Upper lobe of left lung (tissue), 4 donors: ENCODE results near the gene CADM3.

Experiments used
- CTCF ChIP-seq, 6 experiments: fragments of 450-650 bp in 4 of 6; fragments of 200-600 bp in 2 of 6; sonication (generic) in 2 of 6; IDR thresholded peaks; one replicate each; pipeline ENCODE4 v1.5.1; 2016 to 2019; ENCODE audit warnings: antibody characterized with exemption in 6 of 6
- EP300 ChIP-seq, 4 donors: sonication (generic); formaldehyde crosslinking; IDR thresholded peaks; one replicate each; pipeline ENCODE4 v1.5.1; 2017; ENCODE audit warnings: antibody characterized with exemption in 4 of 4, control low read depth in 2 of 4
- POLR2A ChIP-seq, 4 donors: fragments of 450-650 bp; IDR thresholded peaks; one replicate each; pipeline ENCODE4 v1.5.1; 2016 to 2017; ENCODE audit warnings: antibody characterized with exemption in 4 of 4, mild to moderate bottlenecking in 2 of 4
- POLR2AphosphoS5 ChIP-seq, 2 donors: sonication (generic); formaldehyde crosslinking; IDR thresholded peaks; one replicate each; pipeline ENCODE4 v1.5.1; 2017; ENCODE audit warnings: antibody characterized with exemption in 2 of 2

GRCh38 chr1:159184201-159184600 lies 12.8 kb downstream of the CADM3 start:
- no peak for TF ChIP-seq CTCF (IDR thresholded peaks at IDR 0.05)
- no peak for TF ChIP-seq POLR2A (IDR thresholded peaks at IDR 0.05)
- TF ChIP-seq POLR2AphosphoS5 (IDR thresholded peaks at IDR 0.05), result no peak
- TF ChIP-seq EP300 (IDR thresholded peaks at IDR 0.05), result no peak
